Liver (tissue), 9 donors: ENCODE measurements around the gene SPRYD4. TPM values are rescaled to one million over a fixed set of nuclear protein-coding genes. Genes with fewer than 3 reads are reported as not detected.

Source experiments
- DNase-seq: peaks from one replicate; pipeline ENCODE4 v3.0.0-alpha.2; 2017; ENCODE audit warnings: low spot score
- H3K27ac ChIP-seq, 2 donors: one replicate each; pipeline ENCODE4 v1.7.0; 2013; ENCODE audit warnings: inconsistent platforms in 2 of 2, low read length in 2 of 2, control low read depth in 1 of 2, low read depth in 1 of 2, mild to moderate bottlenecking in 1 of 2
- H3K27me3 ChIP-seq, 4 donors: one replicate each; pipeline versions ENCODE4 v1.6.1 to v1.7.0; 2013; ENCODE audit warnings: low read length in 3 of 4, inconsistent platforms in 1 of 4, mild to moderate bottlenecking in 1 of 4, moderate library complexity in 1 of 4; ENCODE audit not compliant: control insufficient read depth in 4 of 4, insufficient read depth in 4 of 4
- H3K36me3 ChIP-seq, 4 donors: one replicate each; pipeline versions ENCODE4 v1.6.1 to v1.7.0; 2013; ENCODE audit warnings: low read length in 3 of 4, mild to moderate bottlenecking in 3 of 4, low read depth in 1 of 4, moderate library complexity in 1 of 4; ENCODE audit not compliant: control insufficient read depth in 4 of 4, insufficient read depth in 3 of 4
- H3K4me1 ChIP-seq, 4 donors: one replicate each; pipeline versions ENCODE4 v1.6.1 to v1.7.0; 2013; ENCODE audit warnings: low read length in 3 of 4, mild to moderate bottlenecking in 3 of 4, moderate library complexity in 1 of 4; ENCODE audit not compliant: control insufficient read depth in 4 of 4, insufficient read depth in 4 of 4
- H3K4me3 ChIP-seq, 3 donors: one replicate each; pipeline versions ENCODE4 v1.6.1 to v1.7.0; 2013; ENCODE audit warnings: low read length in 3 of 3, control low read depth in 1 of 3, low read depth in 1 of 3, mild to moderate bottlenecking in 1 of 3
- H3K9ac ChIP-seq, 2 donors: one replicate each; pipeline ENCODE4 v1.7.0; 2013; ENCODE audit warnings: low read length in 2 of 2, mild to moderate bottlenecking in 2 of 2, moderate library complexity in 2 of 2, control low read depth in 1 of 2, low read depth in 1 of 2
- H3K9me3 ChIP-seq, 4 donors: one replicate each; pipeline versions ENCODE4 v1.6.1 to v1.7.0; 2013; ENCODE audit warnings: low read length in 3 of 4; ENCODE audit not compliant: control insufficient read depth in 4 of 4
- ATF3 ChIP-seq: IDR thresholded peaks from 2 replicates; pipeline ENCODE4 v1.6.1; 2016; ENCODE audit warnings: antibody characterized with exemption
- EGR1 ChIP-seq, 2 donors: IDR thresholded peaks; 2 replicates each; pipeline ENCODE4 v1.6.1; 2016 to 2018; ENCODE audit warnings: antibody characterized with exemption in 2 of 2, low read depth in 2 of 2
- FOXA1 ChIP-seq: IDR thresholded peaks from 2 replicates; pipeline ENCODE4 v1.6.1; 2016; ENCODE audit warnings: antibody characterized with exemption
- FOXA2 ChIP-seq: IDR thresholded peaks from 2 replicates; pipeline ENCODE4 v1.6.1; 2016; ENCODE audit warnings: antibody characterized with exemption
- GABPA ChIP-seq, 2 donors: IDR thresholded peaks in 1 of 2; conservative IDR thresholded peaks in 1 of 2; 2 replicates each; pipeline ENCODE4 v1.6.1; 2016; ENCODE audit warnings: antibody characterized with exemption in 2 of 2, mild to moderate bottlenecking in 1 of 2, moderate library complexity in 1 of 2
- HNF4A ChIP-seq, 2 donors: conservative IDR thresholded peaks; 2 replicates each; pipeline ENCODE4 v1.6.1; 2016; ENCODE audit warnings: antibody characterized with exemption in 2 of 2, mild to moderate bottlenecking in 2 of 2
- HNF4G ChIP-seq: IDR thresholded peaks from 2 replicates; pipeline ENCODE4 v1.6.1; 2016; ENCODE audit warnings: antibody characterized with exemption
- JUND ChIP-seq, 2 donors: IDR thresholded peaks; 2 replicates each; pipeline ENCODE4 v1.6.1; 2016; ENCODE audit warnings: antibody characterized with exemption in 2 of 2
- MAX ChIP-seq: IDR thresholded peaks from 2 replicates; pipeline ENCODE4 v1.6.1; 2016; ENCODE audit warnings: antibody characterized with exemption
- NR2F2 ChIP-seq: IDR thresholded peaks from 2 replicates; pipeline ENCODE4 v1.6.1; 2016; ENCODE audit warnings: antibody characterized with exemption
- RAD21 ChIP-seq, 2 donors: IDR thresholded peaks; 2 replicates each; pipeline ENCODE4 v1.6.1; 2016; ENCODE audit warnings: antibody characterized with exemption in 2 of 2, mild to moderate bottlenecking in 2 of 2
- RXRA ChIP-seq, 2 donors: IDR thresholded peaks; 2 replicates each; pipeline ENCODE4 v1.6.1; 2017 to 2018; ENCODE audit warnings: antibody characterized with exemption in 2 of 2, mild to moderate bottlenecking in 1 of 2
- SP1 ChIP-seq: IDR thresholded peaks from 2 replicates; pipeline ENCODE4 v1.6.1; 2018; ENCODE audit warnings: antibody characterized with exemption, mild to moderate bottlenecking
- TAF1 ChIP-seq: conservative IDR thresholded peaks from 2 replicates; pipeline ENCODE4 v1.6.1; 2016; ENCODE audit warnings: antibody characterized with exemption, mild to moderate bottlenecking
- YY1 ChIP-seq: IDR thresholded peaks from 2 replicates; pipeline ENCODE4 v1.6.1; 2016; ENCODE audit warnings: antibody characterized with exemption, mild to moderate bottlenecking
- WGBS: extraction: QIAGEN DNeasy Blood & Tissue Kit; methylation state at CpG from one replicate; pipeline ENCODE4 v1.1.7; 2013; 5-methylcytosine and 5-hydroxymethylcytosine counted together
- polyA plus RNA-seq, 2 donors: library from polyadenylated mRNA; stranded (reverse) in 1 of 2; unstranded in 1 of 2; fragments of 200-250 nt in 1 of 2; fragments of >200 nt in 1 of 2; fragmentation: Nextera tagmentation in 1 of 2; extraction: Ambion mirVana in 1 of 2; gene quantifications; one replicate each; pipeline versions ENCODE4 v1.2.1 to v1.2.3, GENCODE V29; 2013 to 2015
- total RNA-seq, 2 donors: library from RNA; depleted of rRNA; stranded (reverse); fragments of >200 nt; gene quantifications; one replicate each; pipeline ENCODE4 v1.2.3, GENCODE V29; 2014
- TF ChIP-seq, protein P1 (sequence below): IDR thresholded peaks from 2 replicates; pipeline ENCODE4 v1.6.1; 2016; ENCODE audit warnings: antibody characterized with exemption
- TF ChIP-seq, protein P2 (sequence below): IDR thresholded peaks from 2 replicates; pipeline ENCODE4 v1.6.1; 2016; ENCODE audit warnings: antibody characterized with exemption, mild to moderate bottlenecking
- TF ChIP-seq, protein P3 (sequence below): fragments of 150-350 bp; IDR thresholded peaks from 2 replicates; pipeline ENCODE4 v1.5.1; 2017; ENCODE audit warnings: improper control_type of control experiment, low read depth, low read length; ENCODE audit not compliant: missing input control
- donor health status: healthy.
- donor health status: healthy.
- donor health status: healthy.
- donor health status: healthy.
- donor health status: healthy.

Gene SPRYD4
- total and polyA plus RNA-seq, 4 donors, result 3.8 to 13.0 (median 7.6) TPM

DNA sequence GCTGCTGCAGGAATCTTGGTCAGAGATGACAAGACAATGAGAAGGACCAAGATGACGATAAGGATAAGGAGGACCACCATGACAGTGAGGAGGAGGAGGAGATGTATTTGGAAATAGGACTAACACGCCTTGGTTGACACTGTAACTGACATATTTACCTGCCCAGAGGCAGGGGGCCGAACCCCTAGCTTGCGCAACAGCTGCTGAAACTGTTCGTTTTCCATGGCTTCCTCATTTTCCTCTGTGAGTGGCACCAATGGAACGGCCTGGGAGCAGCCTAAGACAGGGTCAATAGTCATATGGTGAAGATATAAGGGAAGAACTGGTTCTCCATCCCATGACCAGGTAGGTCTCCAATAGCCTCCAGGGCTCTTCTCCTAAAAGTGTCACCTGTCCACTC lies 48.0 kb upstream of the SPRYD4 start:
- Histone ChIP-seq H3K9ac (no peak overlapping the region), H3K36me3 (peaks cover 7 to 45% (median 26%) of the 10 kb centered on the region in 4 donors), H3K9me3 (no peaks in the 10 kb centered on the region), H3K4me1 (peaks cover 0 to 4% (median 0%) of the 10 kb centered on the region in 4 donors), H3K4me3 (no peak overlapping the region), H3K27me3 (no peaks in the 10 kb centered on the region), H3K27ac (no peak overlapping the region)
- no peak for DNase-seq
- WGBS, result 75% methylated on average over 6 of the region's 6 CpGs
- TF ChIP-seq FOXA2 (no peak), EGR1 (IDR thresholded peaks at IDR 0.05; ENCODE audit: low read depth in 2 of 2) (no peak), RAD21 (IDR thresholded peaks at IDR 0.05) (no peak), JUND (IDR thresholded peaks at IDR 0.05) (no peak), NR2F2 (no peak), RXRA (IDR thresholded peaks at IDR 0.05) (no peak), SP1 (no peak), TAF1 (no peak), GABPA (IDR thresholded peaks at IDR 0.05 in 1 of 2, conservative IDR thresholded peaks at IDR 0.05 in 1 of 2) (no peak), ATF3 (no peak), HNF4A (conservative IDR thresholded peaks at IDR 0.05) (no peak), YY1 (no peak), FOXA1 (no peak)
- TF ChIP-seq, protein P1, sequence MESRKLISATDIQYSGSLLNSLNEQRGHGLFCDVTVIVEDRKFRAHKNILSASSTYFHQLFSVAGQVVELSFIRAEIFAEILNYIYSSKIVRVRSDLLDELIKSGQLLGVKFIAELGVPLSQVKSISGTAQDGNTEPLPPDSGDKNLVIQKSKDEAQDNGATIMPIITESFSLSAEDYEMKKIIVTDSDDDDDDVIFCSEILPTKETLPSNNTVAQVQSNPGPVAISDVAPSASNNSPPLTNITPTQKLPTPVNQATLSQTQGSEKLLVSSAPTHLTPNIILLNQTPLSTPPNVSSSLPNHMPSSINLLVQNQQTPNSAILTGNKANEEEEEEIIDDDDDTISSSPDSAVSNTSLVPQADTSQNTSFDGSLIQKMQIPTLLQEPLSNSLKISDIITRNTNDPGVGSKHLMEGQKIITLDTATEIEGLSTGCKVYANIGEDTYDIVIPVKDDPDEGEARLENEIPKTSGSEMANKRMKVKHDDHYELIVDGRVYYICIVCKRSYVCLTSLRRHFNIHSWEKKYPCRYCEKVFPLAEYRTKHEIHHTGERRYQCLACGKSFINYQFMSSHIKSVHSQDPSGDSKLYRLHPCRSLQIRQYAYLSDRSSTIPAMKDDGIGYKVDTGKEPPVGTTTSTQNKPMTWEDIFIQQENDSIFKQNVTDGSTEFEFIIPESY, result no peak
- TF ChIP-seq, protein P2, sequence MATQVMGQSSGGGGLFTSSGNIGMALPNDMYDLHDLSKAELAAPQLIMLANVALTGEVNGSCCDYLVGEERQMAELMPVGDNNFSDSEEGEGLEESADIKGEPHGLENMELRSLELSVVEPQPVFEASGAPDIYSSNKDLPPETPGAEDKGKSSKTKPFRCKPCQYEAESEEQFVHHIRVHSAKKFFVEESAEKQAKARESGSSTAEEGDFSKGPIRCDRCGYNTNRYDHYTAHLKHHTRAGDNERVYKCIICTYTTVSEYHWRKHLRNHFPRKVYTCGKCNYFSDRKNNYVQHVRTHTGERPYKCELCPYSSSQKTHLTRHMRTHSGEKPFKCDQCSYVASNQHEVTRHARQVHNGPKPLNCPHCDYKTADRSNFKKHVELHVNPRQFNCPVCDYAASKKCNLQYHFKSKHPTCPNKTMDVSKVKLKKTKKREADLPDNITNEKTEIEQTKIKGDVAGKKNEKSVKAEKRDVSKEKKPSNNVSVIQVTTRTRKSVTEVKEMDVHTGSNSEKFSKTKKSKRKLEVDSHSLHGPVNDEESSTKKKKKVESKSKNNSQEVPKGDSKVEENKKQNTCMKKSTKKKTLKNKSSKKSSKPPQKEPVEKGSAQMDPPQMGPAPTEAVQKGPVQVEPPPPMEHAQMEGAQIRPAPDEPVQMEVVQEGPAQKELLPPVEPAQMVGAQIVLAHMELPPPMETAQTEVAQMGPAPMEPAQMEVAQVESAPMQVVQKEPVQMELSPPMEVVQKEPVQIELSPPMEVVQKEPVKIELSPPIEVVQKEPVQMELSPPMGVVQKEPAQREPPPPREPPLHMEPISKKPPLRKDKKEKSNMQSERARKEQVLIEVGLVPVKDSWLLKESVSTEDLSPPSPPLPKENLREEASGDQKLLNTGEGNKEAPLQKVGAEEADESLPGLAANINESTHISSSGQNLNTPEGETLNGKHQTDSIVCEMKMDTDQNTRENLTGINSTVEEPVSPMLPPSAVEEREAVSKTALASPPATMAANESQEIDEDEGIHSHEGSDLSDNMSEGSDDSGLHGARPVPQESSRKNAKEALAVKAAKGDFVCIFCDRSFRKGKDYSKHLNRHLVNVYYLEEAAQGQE, result no peak
- TF ChIP-seq, protein P3, sequence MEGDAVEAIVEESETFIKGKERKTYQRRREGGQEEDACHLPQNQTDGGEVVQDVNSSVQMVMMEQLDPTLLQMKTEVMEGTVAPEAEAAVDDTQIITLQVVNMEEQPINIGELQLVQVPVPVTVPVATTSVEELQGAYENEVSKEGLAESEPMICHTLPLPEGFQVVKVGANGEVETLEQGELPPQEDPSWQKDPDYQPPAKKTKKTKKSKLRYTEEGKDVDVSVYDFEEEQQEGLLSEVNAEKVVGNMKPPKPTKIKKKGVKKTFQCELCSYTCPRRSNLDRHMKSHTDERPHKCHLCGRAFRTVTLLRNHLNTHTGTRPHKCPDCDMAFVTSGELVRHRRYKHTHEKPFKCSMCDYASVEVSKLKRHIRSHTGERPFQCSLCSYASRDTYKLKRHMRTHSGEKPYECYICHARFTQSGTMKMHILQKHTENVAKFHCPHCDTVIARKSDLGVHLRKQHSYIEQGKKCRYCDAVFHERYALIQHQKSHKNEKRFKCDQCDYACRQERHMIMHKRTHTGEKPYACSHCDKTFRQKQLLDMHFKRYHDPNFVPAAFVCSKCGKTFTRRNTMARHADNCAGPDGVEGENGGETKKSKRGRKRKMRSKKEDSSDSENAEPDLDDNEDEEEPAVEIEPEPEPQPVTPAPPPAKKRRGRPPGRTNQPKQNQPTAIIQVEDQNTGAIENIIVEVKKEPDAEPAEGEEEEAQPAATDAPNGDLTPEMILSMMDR, result no peak

DNA sequence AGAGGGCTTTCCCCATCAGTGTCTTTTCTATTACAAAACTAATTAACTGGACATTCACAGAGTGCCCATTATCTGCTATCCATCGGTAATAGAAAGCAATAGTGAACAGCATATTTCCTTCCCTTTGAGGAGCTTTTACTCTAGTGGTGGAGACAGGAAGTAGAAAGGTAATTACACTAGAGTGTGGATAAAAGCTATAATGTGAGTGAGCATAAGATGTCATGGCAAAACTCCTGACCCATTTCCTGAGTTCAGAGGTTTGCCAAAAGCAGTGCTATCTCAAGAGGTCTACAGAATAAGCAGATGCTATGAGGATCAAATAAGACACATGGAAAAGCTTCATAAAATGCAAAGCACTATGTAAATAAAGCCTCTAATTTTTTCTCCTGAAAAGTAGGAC lies 43.2 kb upstream of the SPRYD4 start:
- Histone ChIP-seq H3K4me1 (no peaks in the 10 kb centered on the region), H3K4me3 (no peak overlapping the region), H3K9me3 (no peaks in the 10 kb centered on the region), H3K27me3 (no peaks in the 10 kb centered on the region), H3K27ac (no peak overlapping the region), H3K9ac (no peak overlapping the region), H3K36me3 (peaks cover 9 to 47% (median 30%) of the 10 kb centered on the region in 4 donors)
- DNase-seq, result no peak
- WGBS, result 79% methylated on average over 1 of the region's 1 CpG
- TF ChIP-seq YY1 (no peak), ATF3 (no peak), RAD21 (IDR thresholded peaks at IDR 0.05) (no peak), FOXA2 (no peak), HNF4G (no peak), RXRA (IDR thresholded peaks at IDR 0.05) (no peak), TAF1 (no peak), MAX (no peak), GABPA (IDR thresholded peaks at IDR 0.05 in 1 of 2, conservative IDR thresholded peaks at IDR 0.05 in 1 of 2) (no peak), JUND (IDR thresholded peaks at IDR 0.05) (no peak), SP1 (no peak), HNF4A (conservative IDR thresholded peaks at IDR 0.05) (no peak)
- TF ChIP-seq, protein P1, result no peak
- TF ChIP-seq, protein P2, result no peak
